SU-DHL-6 (cell line): ENCODE data around the gene HNRNPLL.

Experiments
- H2AFZ ChIP-seq: fragments of 200-600 bp; sonication (generic); 2 replicates; pipeline ENCODE4 v1.6.1; 2014; ENCODE audit warnings: low read depth, mild to moderate bottlenecking, moderate library complexity, mixed read lengths, antibody characterized with exemption, low read length; ENCODE audit not compliant: severe bottlenecking
- H3F3A ChIP-seq: fragments of 200-600 bp; shearing (Covaris generic); 2 replicates; pipeline ENCODE4 v1.6.0; 2016; ENCODE audit warnings: antibody characterized with exemption, mild to moderate bottlenecking; ENCODE audit not compliant: insufficient read depth
- H3K27ac ChIP-seq: fragments of 200-600 bp; sonication (generic); 2 replicates; pipeline ENCODE4 v1.5.1; 2016; ENCODE audit warnings: low read depth, mild to moderate bottlenecking, low read length, moderate library complexity, mixed read lengths
- H3K27me3 ChIP-seq: fragments of 200-600 bp; sonication (generic), shearing (Covaris generic); 2 replicates; pipeline ENCODE4 v1.6.0; 2014; ENCODE audit warnings: mild to moderate bottlenecking, low read length
- H3K36me3 ChIP-seq: fragments of 200-600 bp; sonication (generic); 2 replicates; pipeline ENCODE4 v1.6.1; 2014; ENCODE audit warnings: mild to moderate bottlenecking, low read length, mixed read lengths
- H3K4me2 ChIP-seq: fragments of 300-600, 200-600 bp; shearing (Covaris generic), sonication (generic); 2 replicates; pipeline ENCODE4 v1.6.0; 2014; ENCODE audit warnings: low read length, low read depth, mild to moderate bottlenecking; ENCODE audit not compliant: poor library complexity, severe bottlenecking
- H3K4me3 ChIP-seq: fragments of 200-600 bp; sonication (generic); 2 replicates; pipeline ENCODE4 v1.5.1; 2014; ENCODE audit warnings: antibody characterized with exemption, low read length, mild to moderate bottlenecking, mixed read lengths; ENCODE audit not compliant: insufficient read depth, poor library complexity, severe bottlenecking
- H3K79me2 ChIP-seq: fragments of 200-600 bp; sonication (generic); 2 replicates; pipeline ENCODE4 v1.6.1; 2014; ENCODE audit warnings: mild to moderate bottlenecking, low read length, moderate library complexity; ENCODE audit not compliant: insufficient read depth
- H3K9ac ChIP-seq: fragments of 200-600 bp; sonication (generic); 2 replicates; pipeline ENCODE4 v1.7.0; 2014; ENCODE audit warnings: mild to moderate bottlenecking, low read length
- H3K9me2 ChIP-seq: fragments of 200-600 bp; sonication (generic); replicated peaks from 2 replicates; pipeline ENCODE4 v1.6.1; 2014; ENCODE audit warnings: low read length; ENCODE audit not compliant: insufficient read depth
- H3K9me3 ChIP-seq: fragments of 200-600 bp; sonication (generic); 2 replicates; pipeline ENCODE4 v1.6.1; 2014; ENCODE audit warnings: low read length, mixed read lengths; ENCODE audit not compliant: insufficient read depth
- H4K20me1 ChIP-seq: fragments of 200-600 bp; sonication (generic); 2 replicates; pipeline ENCODE4 v1.6.1; 2014; ENCODE audit warnings: low read depth, mild to moderate bottlenecking, antibody characterized with exemption, low read length, moderate library complexity, mixed read lengths
- CTCF ChIP-seq: fragments of 200-600 bp; sonication (generic); IDR thresholded peaks from one replicate; pipeline ENCODE4 v1.5.1; 2017; ENCODE audit warnings: antibody characterized with exemption, mild to moderate bottlenecking, low read length, moderate library complexity; ENCODE audit not compliant: insufficient read depth, poor library complexity, severe bottlenecking
- EZH2phosphoT487 ChIP-seq: fragments of 200-600 bp; sonication (generic), shearing (Covaris generic); conservative IDR thresholded peaks from 2 replicates; pipeline ENCODE4 v1.6.1; 2018; ENCODE audit warnings: mild to moderate bottlenecking, antibody characterized with exemption, low read length, moderate library complexity, mixed read lengths

HNRNPLL gene

GRCh38 chr2:38524580-38524979, 78.1 kb downstream of the HNRNPLL start:
- no peaks in the 10 kb centered on the region for H3K27me3 ChIP-seq
- H3K9me3 ChIP-seq: no peaks in the 10 kb centered on the region
- H3K9ac ChIP-seq: no peak overlapping the region
- TF ChIP-seq EZH2phosphoT487: no peak
- no peak for TF ChIP-seq CTCF
- H3K79me2 ChIP-seq: no peaks in the 10 kb centered on the region
- no peaks in the 10 kb centered on the region for H3K36me3 ChIP-seq
- H4K20me1 ChIP-seq: no peaks in the 10 kb centered on the region
- no peak overlapping the region for H3K4me3 ChIP-seq
- H2AFZ ChIP-seq: no peak overlapping the region
- H3F3A ChIP-seq: no peaks in the 10 kb centered on the region
- H3K4me2 ChIP-seq: no peak overlapping the region
- no peak overlapping the region for H3K27ac ChIP-seq
- no peaks in the 10 kb centered on the region for H3K9me2 ChIP-seq

- H3K36me3 ChIP-seq: no peaks in the 10 kb centered on the region
- no peaks in the 10 kb centered on the region for H3K79me2 ChIP-seq
- H3K9me2 ChIP-seq: no peaks in the 10 kb centered on the region
- H3K9me3 ChIP-seq: no peaks in the 10 kb centered on the region
- TF ChIP-seq EZH2phosphoT487 (no peak), CTCF (no peak)
- H3K27ac ChIP-seq: no peak overlapping the region
- H3K4me2 ChIP-seq: no peak overlapping the region
- no peaks in the 10 kb centered on the region for H3K27me3 ChIP-seq
- no peaks in the 10 kb centered on the region for H4K20me1 ChIP-seq
- no peak overlapping the region for H3K4me3 ChIP-seq
- no peak overlapping the region for H2AFZ ChIP-seq
- no peaks in the 10 kb centered on the region for H3F3A ChIP-seq
- H3K9ac ChIP-seq: no peak overlapping the region
Observed at GRCh38 chr2:38523728-38524437, 78.8 kb downstream of the HNRNPLL start.

GRCh38 chr2:38522754-38523349, 79.9 kb downstream of the HNRNPLL start:
- no peaks in the 10 kb centered on the region for H3K9me3 ChIP-seq
- H3K79me2 ChIP-seq: no peaks in the 10 kb centered on the region
- H3K4me2 ChIP-seq: no peak overlapping the region
- no peak overlapping the region for H2AFZ ChIP-seq
- H3K36me3 ChIP-seq: no peaks in the 10 kb centered on the region
- TF ChIP-seq EZH2phosphoT487 (no peak), CTCF (no peak)
- no peaks in the 10 kb centered on the region for H3F3A ChIP-seq
- H4K20me1 ChIP-seq: no peaks in the 10 kb centered on the region
- H3K9ac ChIP-seq: no peak overlapping the region
- H3K4me3 ChIP-seq: no peak overlapping the region
- H3K27me3 ChIP-seq: no peaks in the 10 kb centered on the region
- H3K9me2 ChIP-seq: no peaks in the 10 kb centered on the region
- H3K27ac ChIP-seq: no peak overlapping the region
